WTC11 (cell line): ENCODE data around the gene FILIP1L. TPM values are rescaled to one million over a fixed set of nuclear protein-coding genes. Genes with fewer than 3 reads are reported as not detected.

Source experiments
- ATAC-seq: fragments of 200-7000 bp; cut with Tn5 transposase; 2 replicates; pipeline ENCODE4 v1.10.0; 2021; ENCODE audit warnings: mild to moderate bottlenecking, moderate library complexity
- CTCF ChIA-PET: fragments of 300-600 bp; sonication (Branson Sonifier 250); formaldehyde crosslinking; loops from one replicate; lab custom pipeline; 2021; ENCODE audit warnings: antibody characterized with exemption; lab: Charles Lee
- POLR2A ChIA-PET: fragments of 350-600 bp; sonication (Branson Sonifier 250); formaldehyde crosslinking; loops from one replicate; lab custom pipeline; 2021; ENCODE audit warnings: antibody characterized with exemption; lab: Charles Lee
- DNase-seq: peaks from one replicate; pipeline ENCODE4 v3.0.0; 2021; ENCODE audit warnings: low spot score
- H3K27ac Mint-ChIP-seq: 2 replicates; pipeline ENCODE4 v1.8.0; 2021; ENCODE audit warnings: mixed read lengths
- H3K27me3 Mint-ChIP-seq: 2 replicates; pipeline ENCODE4 v1.8.0; 2021; ENCODE audit warnings: low read depth, mild to moderate bottlenecking, moderate library complexity, mixed read lengths
- H3K36me3 Mint-ChIP-seq: 2 replicates; pipeline ENCODE4 v1.8.0; 2021; ENCODE audit warnings: mixed read lengths
- H3K4me1 Mint-ChIP-seq: 2 replicates; pipeline ENCODE4 v1.8.0; 2022; ENCODE audit warnings: mixed read lengths
- H3K4me3 Mint-ChIP-seq: 2 replicates; pipeline ENCODE4 v1.8.0; 2021; ENCODE audit warnings: mild to moderate bottlenecking, moderate library complexity, mixed read lengths
- H3K9me3 Mint-ChIP-seq: 2 replicates; pipeline ENCODE4 v1.8.0; 2021; ENCODE audit warnings: mixed read lengths
- CREB1 ChIP-seq: sonication (generic); formaldehyde crosslinking; IDR thresholded peaks from 2 replicates; pipeline ENCODE4 v1.8.0; 2023; ENCODE audit warnings: mild to moderate bottlenecking, missing genetic modification reagents
- CREM ChIP-seq: sonication (generic); formaldehyde crosslinking; IDR thresholded peaks from 2 replicates; pipeline ENCODE4 v1.8.1; 2022; ENCODE audit warnings: mild to moderate bottlenecking, missing genetic modification reagents, moderate library complexity
- ELF4 ChIP-seq: sonication (generic); formaldehyde crosslinking; IDR thresholded peaks from 2 replicates; pipeline ENCODE4 v1.8.1; 2022; ENCODE audit warnings: low read depth, mild to moderate bottlenecking, moderate library complexity, missing genetic modification reagents
- ETV6 ChIP-seq: sonication (generic); formaldehyde crosslinking; IDR thresholded peaks from 2 replicates; pipeline ENCODE4 v1.8.1; 2022; ENCODE audit warnings: mild to moderate bottlenecking, missing genetic modification reagents
- GABPB1 ChIP-seq: sonication (generic); formaldehyde crosslinking; IDR thresholded peaks from 2 replicates; pipeline ENCODE4 v1.8.1; 2023; ENCODE audit warnings: mild to moderate bottlenecking, missing genetic modification reagents
- MXD4 ChIP-seq: fragments of 250-450 bp; sonication (Bioruptor Pico); IDR thresholded peaks from 2 replicates; pipeline ENCODE4 v1.8.0; 2021; ENCODE audit warnings: mild to moderate bottlenecking, moderate library complexity, borderline replicate concordance
- NFYB ChIP-seq: sonication (generic); formaldehyde crosslinking; conservative IDR thresholded peaks from 2 replicates; pipeline ENCODE4 v1.8.0; 2022; ENCODE audit warnings: low read depth, missing genetic modification reagents
- NR1H2 ChIP-seq: sonication (generic); formaldehyde crosslinking; IDR thresholded peaks from 2 replicates; pipeline ENCODE4 v1.9.0; 2021; ENCODE audit warnings: mild to moderate bottlenecking, moderate library complexity, missing genetic modification reagents
- ZMAT4 ChIP-seq: fragments of 250-450 bp; sonication (Bioruptor Pico); IDR thresholded peaks from 2 replicates; pipeline ENCODE4 v1.9.0; 2021; ENCODE audit warnings: mild to moderate bottlenecking
- ZNF281 ChIP-seq: sonication (generic); formaldehyde crosslinking; IDR thresholded peaks from 2 replicates; pipeline ENCODE4 v1.8.0; 2023; ENCODE audit warnings: mild to moderate bottlenecking, missing genetic modification reagents
- ZNF416 ChIP-seq: fragments of 250-450 bp; sonication (Bioruptor Pico); IDR thresholded peaks from 2 replicates; pipeline ENCODE4 v1.9.0; 2021; ENCODE audit warnings: mild to moderate bottlenecking, inconsistent platforms
- total RNA-seq: library from RNA; stranded (reverse); gene quantifications from 3 replicates; pipeline ENCODE4 v1.2.3, GENCODE V29; 2021
- TF ChIP-seq, protein P1 (sequence below): fragments of 250-450 bp; sonication (Bioruptor Pico); IDR thresholded peaks from 2 replicates; pipeline ENCODE4 v1.9.0; 2021; ENCODE audit warnings: mild to moderate bottlenecking
- TF ChIP-seq, protein P2 (sequence below): fragments of 250-450 bp; sonication (Bioruptor Pico); conservative IDR thresholded peaks from 2 replicates; pipeline ENCODE4 v1.9.0; 2021; ENCODE audit warnings: mild to moderate bottlenecking
- TF ChIP-seq, protein P3 (sequence below): sonication (generic); formaldehyde crosslinking; IDR thresholded peaks from 2 replicates; pipeline ENCODE4 v1.8.0; 2022; ENCODE audit warnings: mild to moderate bottlenecking, missing genetic modification reagents
- TF ChIP-seq, protein P4 (sequence below): sonication (generic); formaldehyde crosslinking; IDR thresholded peaks from 2 replicates; pipeline ENCODE4 v1.8.1; 2023; ENCODE audit warnings: mild to moderate bottlenecking, missing genetic modification reagents
- TF ChIP-seq, protein P5 (sequence below): fragments of 250-450 bp; sonication (Bioruptor Pico); IDR thresholded peaks from 2 replicates; pipeline ENCODE4 v2.1.2; 2022; ENCODE audit warnings: mild to moderate bottlenecking, moderate library complexity
- TF ChIP-seq, protein P6 (sequence below): sonication (generic); formaldehyde crosslinking; IDR thresholded peaks from 2 replicates; pipeline ENCODE4 v1.8.0; 2022; ENCODE audit warnings: mild to moderate bottlenecking, missing genetic modification reagents

FILIP1L gene
- total RNA-seq, 1 experiment from 2014 or later: 0.17 TPM

- TF ChIP-seq, protein P1, sequence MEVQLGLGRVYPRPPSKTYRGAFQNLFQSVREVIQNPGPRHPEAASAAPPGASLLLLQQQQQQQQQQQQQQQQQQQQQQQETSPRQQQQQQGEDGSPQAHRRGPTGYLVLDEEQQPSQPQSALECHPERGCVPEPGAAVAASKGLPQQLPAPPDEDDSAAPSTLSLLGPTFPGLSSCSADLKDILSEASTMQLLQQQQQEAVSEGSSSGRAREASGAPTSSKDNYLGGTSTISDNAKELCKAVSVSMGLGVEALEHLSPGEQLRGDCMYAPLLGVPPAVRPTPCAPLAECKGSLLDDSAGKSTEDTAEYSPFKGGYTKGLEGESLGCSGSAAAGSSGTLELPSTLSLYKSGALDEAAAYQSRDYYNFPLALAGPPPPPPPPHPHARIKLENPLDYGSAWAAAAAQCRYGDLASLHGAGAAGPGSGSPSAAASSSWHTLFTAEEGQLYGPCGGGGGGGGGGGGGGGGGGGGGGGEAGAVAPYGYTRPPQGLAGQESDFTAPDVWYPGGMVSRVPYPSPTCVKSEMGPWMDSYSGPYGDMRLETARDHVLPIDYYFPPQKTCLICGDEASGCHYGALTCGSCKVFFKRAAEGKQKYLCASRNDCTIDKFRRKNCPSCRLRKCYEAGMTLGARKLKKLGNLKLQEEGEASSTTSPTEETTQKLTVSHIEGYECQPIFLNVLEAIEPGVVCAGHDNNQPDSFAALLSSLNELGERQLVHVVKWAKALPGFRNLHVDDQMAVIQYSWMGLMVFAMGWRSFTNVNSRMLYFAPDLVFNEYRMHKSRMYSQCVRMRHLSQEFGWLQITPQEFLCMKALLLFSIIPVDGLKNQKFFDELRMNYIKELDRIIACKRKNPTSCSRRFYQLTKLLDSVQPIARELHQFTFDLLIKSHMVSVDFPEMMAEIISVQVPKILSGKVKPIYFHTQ (CRISPR knock-in tag): no peak
- TF ChIP-seq, protein P2, sequence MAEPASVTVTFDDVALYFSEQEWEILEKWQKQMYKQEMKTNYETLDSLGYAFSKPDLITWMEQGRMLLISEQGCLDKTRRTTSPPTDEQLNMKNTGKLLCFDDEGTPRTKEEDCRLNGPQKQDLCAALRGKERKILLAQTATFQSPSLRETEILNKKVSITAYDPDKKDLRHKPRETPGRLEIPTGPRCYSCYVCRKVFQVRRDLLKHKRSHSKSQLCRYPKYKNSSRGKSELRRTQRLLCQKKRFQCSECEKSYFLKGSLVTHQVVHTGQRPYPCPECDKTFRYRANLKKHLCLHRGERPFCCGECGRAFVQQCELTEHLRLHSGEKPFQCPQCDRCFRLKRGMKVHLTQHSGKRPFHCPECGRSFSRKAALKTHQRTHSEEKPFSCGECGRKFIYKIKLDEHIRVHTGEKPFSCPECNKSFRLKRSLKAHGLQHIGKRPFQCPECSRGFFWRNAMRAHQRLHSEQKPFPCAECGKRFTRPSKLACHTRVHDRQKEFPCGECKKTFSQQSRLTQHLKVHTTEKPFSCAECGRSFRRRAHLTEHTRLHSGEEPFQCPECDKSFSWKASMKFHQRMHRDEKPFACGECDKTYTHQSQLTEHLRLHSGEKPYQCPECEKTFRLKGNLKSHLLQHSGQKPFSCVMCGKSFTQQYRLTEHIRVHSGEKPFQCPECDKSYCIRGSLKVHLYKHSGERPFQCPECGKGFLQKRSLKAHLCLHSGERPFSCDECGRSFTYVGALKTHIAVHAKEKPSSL (CRISPR knock-in tag): no peak
- TF ChIP-seq NR1H2 (CRISPR knock-in tag): no peak
- TF ChIP-seq, all 79 proteins: peak for 0
Observed at GRCh38 chr3:100149713-100150415, 35.6 kb upstream of the FILIP1L start (continued).

- POLR2A ChIA-PET: no interaction called here
- TF ChIP-seq CREM (CRISPR knock-in tag): no peak
- no peak for TF ChIP-seq ETV6 (CRISPR knock-in tag)
- no peak for TF ChIP-seq ZNF281 (CRISPR knock-in tag)
- no peak for TF ChIP-seq ZMAT4 (CRISPR knock-in tag)
- TF ChIP-seq, protein P3, sequence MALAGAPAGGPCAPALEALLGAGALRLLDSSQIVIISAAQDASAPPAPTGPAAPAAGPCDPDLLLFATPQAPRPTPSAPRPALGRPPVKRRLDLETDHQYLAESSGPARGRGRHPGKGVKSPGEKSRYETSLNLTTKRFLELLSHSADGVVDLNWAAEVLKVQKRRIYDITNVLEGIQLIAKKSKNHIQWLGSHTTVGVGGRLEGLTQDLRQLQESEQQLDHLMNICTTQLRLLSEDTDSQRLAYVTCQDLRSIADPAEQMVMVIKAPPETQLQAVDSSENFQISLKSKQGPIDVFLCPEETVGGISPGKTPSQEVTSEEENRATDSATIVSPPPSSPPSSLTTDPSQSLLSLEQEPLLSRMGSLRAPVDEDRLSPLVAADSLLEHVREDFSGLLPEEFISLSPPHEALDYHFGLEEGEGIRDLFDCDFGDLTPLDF (CRISPR knock-in tag): no peak
- TF ChIP-seq, protein P4, sequence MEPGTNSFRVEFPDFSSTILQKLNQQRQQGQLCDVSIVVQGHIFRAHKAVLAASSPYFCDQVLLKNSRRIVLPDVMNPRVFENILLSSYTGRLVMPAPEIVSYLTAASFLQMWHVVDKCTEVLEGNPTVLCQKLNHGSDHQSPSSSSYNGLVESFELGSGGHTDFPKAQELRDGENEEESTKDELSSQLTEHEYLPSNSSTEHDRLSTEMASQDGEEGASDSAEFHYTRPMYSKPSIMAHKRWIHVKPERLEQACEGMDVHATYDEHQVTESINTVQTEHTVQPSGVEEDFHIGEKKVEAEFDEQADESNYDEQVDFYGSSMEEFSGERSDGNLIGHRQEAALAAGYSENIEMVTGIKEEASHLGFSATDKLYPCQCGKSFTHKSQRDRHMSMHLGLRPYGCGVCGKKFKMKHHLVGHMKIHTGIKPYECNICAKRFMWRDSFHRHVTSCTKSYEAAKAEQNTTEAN (CRISPR knock-in tag): no peak
- no peaks in the 10 kb centered on the region for H3K36me3 Mint-ChIP-seq
Observed at GRCh38 chr3:100149130-100149529, 34.8 kb upstream of the FILIP1L start.

GRCh38 chr3:100144255-100144866 is 30.1 kb upstream of the FILIP1L start:
- CTCF ChIA-PET: no interaction called here
- TF ChIP-seq, protein P5, sequence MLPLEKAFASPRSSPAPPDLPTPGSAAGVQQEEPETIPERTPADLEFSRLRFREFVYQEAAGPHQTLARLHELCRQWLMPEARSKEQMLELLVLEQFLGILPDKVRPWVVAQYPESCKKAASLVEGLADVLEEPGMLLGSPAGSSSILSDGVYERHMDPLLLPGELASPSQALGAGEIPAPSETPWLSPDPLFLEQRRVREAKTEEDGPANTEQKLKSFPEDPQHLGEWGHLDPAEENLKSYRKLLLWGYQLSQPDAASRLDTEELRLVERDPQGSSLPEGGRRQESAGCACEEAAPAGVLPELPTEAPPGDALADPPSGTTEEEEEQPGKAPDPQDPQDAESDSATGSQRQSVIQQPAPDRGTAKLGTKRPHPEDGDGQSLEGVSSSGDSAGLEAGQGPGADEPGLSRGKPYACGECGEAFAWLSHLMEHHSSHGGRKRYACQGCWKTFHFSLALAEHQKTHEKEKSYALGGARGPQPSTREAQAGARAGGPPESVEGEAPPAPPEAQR (CRISPR knock-in tag): no peak
- TF ChIP-seq ELF4 (no peak), MXD4 (CRISPR knock-in tag) (no peak), NFYB (no peak), CREB1 (no peak), ZNF416 (CRISPR knock-in tag) (no peak), GABPB1 (CRISPR knock-in tag) (no peak)
- TF ChIP-seq, protein P6, sequence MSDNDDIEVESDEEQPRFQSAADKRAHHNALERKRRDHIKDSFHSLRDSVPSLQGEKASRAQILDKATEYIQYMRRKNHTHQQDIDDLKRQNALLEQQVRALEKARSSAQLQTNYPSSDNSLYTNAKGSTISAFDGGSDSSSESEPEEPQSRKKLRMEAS (CRISPR knock-in tag): no peak

More at GRCh38 chr3:100149130-100149529, 34.8 kb upstream of the FILIP1L start:
- Mint-ChIP-seq H3K4me1 (peaks cover 4% of the 10 kb centered on the region), H3K9me3 (peaks cover 12% of the 10 kb centered on the region), H3K4me3 (no peak overlapping the region), H3K27me3 (no peaks in the 10 kb centered on the region), H3K27ac (no peak overlapping the region; the same call in 1 of the 2 replicates)
- no peak for DNase-seq
- no peak for ATAC-seq
- CTCF ChIA-PET: no interaction called here

More at GRCh38 chr3:100144255-100144866, 30.1 kb upstream of the FILIP1L start:
- Mint-ChIP-seq H3K27ac (no peak overlapping the region), H3K9me3 (peaks cover 34% of the 10 kb centered on the region), H3K4me3 (no peak overlapping the region), H3K36me3 (peaks cover 25% of the 10 kb centered on the region), H3K4me1 (no peaks in the 10 kb centered on the region), H3K27me3 (no peaks in the 10 kb centered on the region; the same call in 1 of the 2 replicates)
- DNase-seq: no peak
- POLR2A ChIA-PET: no interaction called here
- peak; percentile 67 for ATAC-seq
